Transverse colon (tissue), 4 donors: ENCODE measurements around the gene SLC36A3.
"Not testable (repeated sequence)": the region's sequence is repeated elsewhere in the genome, so short reads cannot be mapped to it uniquely, and the experiment has no call there.

Source experiments
- CTCF ChIP-seq, 5 experiments: fragments of 200-600 bp in 3 of 5; fragments of 450-650 bp in 2 of 5; sonication (generic) in 3 of 5; IDR thresholded peaks; 1 replicate in 2 of 5; 2 replicates in 3 of 5; pipeline ENCODE4 v1.5.1; 2016 to 2017; ENCODE audit warnings: antibody characterized with exemption in 5 of 5, inconsistent platforms in 3 of 5, mild to moderate bottlenecking in 2 of 5, moderate library complexity in 1 of 5
- POLR2AphosphoS5 ChIP-seq, 3 donors: sonication (generic); formaldehyde crosslinking; IDR thresholded peaks; one replicate each; pipeline ENCODE4 v1.6.1; 2016; ENCODE audit warnings: antibody characterized with exemption in 3 of 3

DNA sequence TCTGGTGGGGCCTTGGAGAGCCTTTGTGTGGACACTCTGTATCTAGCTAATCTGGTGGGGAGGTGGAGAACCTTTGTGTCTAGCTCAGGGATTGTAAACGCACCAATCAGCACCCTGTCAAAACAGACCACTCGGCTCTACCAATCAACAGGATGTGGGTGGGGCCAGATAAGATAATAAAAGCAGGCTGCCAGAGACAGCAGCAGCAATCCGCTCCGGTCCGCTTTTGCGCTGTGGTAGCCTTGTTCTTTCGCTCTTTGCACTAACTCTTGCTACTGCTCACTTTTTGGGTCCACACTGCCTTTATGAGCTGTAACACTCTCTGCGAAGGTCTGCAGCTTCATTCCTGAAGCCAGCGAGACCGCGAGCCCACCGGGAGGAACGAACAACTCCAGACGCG lies 6.3 kb upstream of the SLC36A3 start:
- not testable (repeated sequence) for TF ChIP-seq CTCF, POLR2AphosphoS5 (IDR thresholded peaks at IDR 0.05)
